ENCODE measurements around the gene ACP7. TPM values are rescaled to one million over a fixed set of nuclear protein-coding genes. Genes with fewer than 3 reads are reported as not detected.
"Not testable (repeated sequence)": the region's sequence is repeated elsewhere in the genome, so short reads cannot be mapped to it uniquely, and the experiment has no call there.

The ACP7 gene
- total RNA-seq, 1 donor from 2014 or later, result not detected

DNA sequence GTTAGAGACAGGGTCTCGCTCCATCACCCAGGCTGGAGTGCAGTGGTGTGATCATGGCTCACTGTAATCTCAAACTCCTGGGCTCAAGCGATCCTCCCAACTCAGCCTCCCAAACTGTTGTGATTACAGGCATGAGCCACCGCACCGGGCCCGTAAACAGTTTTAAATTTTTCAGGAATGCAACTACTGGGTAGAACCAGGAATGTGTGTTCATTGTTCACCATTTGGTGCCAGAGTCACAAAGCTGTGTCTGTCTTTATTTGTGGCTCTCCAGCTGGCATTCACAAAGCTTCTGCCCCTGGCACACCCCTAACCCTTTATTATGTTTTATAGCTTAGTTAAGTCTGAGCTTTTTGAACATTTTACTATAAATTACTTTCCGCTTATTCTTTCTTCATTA, 19.8 kb upstream of the ACP7 start:
- H3K9me3 Mint-ChIP-seq, result no peaks in the 10 kb centered on the region

GRCh38 chr19:39065928-39066327, 18.2 kb upstream of the ACP7 start:
- Mint-ChIP-seq H3K9me3 (no peaks in the 10 kb centered on the region), H3K27me3 (peaks cover 3% of the 10 kb centered on the region), H3K4me1 (peaks cover 6% of the 10 kb centered on the region), H3K4me3 (no peak overlapping the region), H3K36me3 (ENCODE audit: low read depth) (no peaks in the 10 kb centered on the region), H3K27ac (no peak overlapping the region)
- DNase-seq, result no peak
- intact Hi-C loops (cut with micrococcal nuclease), result no loop called here

More for the DNA sequence above, 19.8 kb upstream of the ACP7 start:
- no peak overlapping the region for H3K4me3 Mint-ChIP-seq
- H3K36me3 Mint-ChIP-seq (ENCODE audit: low read depth), result no peaks in the 10 kb centered on the region
- DNase-seq, result no peak
- intact Hi-C loops (cut with micrococcal nuclease), result no loop called here
- peaks cover 3% of the 10 kb centered on the region for H3K27me3 Mint-ChIP-seq
- no peak overlapping the region for H3K27ac Mint-ChIP-seq
- H3K4me1 Mint-ChIP-seq, result peaks cover 6% of the 10 kb centered on the region

GRCh38 chr19:39067104-39067503, 17.1 kb upstream of the ACP7 start:
- Mint-ChIP-seq H3K27me3 (peaks cover 3% of the 10 kb centered on the region), H3K27ac (no peak overlapping the region), H3K36me3 (ENCODE audit: low read depth) (no peaks in the 10 kb centered on the region), H3K9me3 (no peaks in the 10 kb centered on the region), H3K4me1 (no peaks in the 10 kb centered on the region), H3K4me3 (no peak overlapping the region)
- no peak for DNase-seq
- intact Hi-C loops (cut with micrococcal nuclease), result no loop called here

DNA sequence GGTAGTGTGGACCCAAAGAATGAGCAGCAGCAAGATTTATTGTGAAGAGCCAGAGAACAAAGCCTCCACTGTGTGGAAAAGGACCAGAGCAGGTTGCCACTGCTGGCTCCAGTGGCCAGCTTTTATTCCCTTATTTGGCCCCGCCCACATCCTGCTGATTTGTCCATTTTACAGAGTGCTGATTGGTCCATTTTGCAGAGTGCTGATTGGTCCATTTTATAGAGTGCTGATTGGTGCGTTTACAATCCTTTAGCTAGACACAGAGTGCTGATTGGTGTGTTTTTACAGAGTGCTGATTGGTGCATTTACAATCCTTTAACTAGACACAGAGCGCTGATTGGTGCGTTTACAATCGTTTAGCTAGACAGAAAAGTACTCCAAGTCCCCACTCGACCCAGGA, 15.9 kb upstream of the ACP7 start:
- H3K27ac Mint-ChIP-seq; DNase-seq; intact Hi-C loops (cut with micrococcal nuclease); H3K4me3 Mint-ChIP-seq; H3K4me1 Mint-ChIP-seq; H3K9me3 Mint-ChIP-seq; H3K27me3 Mint-ChIP-seq; H3K36me3 Mint-ChIP-seq (ENCODE audit: low read depth): not testable (repeated sequence)

DNA sequence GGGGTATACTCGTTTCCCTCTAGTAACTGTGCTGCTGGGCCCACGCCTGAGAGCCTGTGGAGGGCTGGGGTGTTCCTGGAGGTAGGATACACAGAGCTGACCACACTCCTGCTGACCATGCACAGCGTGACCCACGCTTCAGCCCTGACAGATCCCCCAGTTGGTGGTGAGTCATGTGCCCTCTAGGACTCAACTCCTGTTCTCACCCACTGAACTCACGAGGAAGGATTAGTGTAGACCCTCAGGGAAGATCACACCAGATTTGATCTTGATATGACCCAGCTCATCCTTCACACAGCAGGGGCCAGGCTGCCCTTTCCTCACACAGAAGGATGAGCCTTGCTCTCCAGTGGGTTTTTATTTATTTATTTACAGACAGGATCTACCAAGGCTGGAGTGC, 13.3 kb upstream of the ACP7 start:
- H3K27me3 Mint-ChIP-seq, result peaks cover 3% of the 10 kb centered on the region
- peaks cover 12% of the 10 kb centered on the region for H3K4me1 Mint-ChIP-seq
- no peak overlapping the region for H3K27ac Mint-ChIP-seq
- no peak overlapping the region for H3K4me3 Mint-ChIP-seq
- no peak for DNase-seq
- no peaks in the 10 kb centered on the region for H3K36me3 Mint-ChIP-seq (ENCODE audit: low read depth)
- no peaks in the 10 kb centered on the region for H3K9me3 Mint-ChIP-seq
- intact Hi-C loops (cut with micrococcal nuclease), result no loop called here

DNA sequence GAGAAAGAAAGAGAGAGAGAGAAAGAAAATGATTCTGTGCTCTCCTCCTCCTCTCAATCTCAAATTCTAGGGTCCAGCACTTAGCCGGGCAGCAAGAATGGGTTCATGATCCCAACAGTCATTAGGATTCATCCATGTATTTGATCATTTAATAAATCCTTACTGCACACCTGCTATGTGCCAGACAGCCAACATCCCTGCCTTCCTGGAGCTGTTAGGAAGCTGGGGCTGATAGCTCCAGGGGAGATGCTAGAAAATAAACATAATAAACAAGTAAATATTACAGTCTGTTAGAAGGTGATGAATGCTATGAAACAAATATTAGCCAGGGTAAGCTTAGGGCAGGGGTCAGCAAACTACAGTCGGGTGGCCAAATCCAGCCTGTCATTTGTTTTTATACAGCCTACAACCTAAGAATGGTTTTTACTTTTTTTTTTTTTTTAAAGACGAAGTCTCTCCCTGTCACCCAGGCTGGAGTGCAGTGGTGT, 9.9 kb upstream of the ACP7 start:
- Mint-ChIP-seq H3K9me3 (no peaks in the 10 kb centered on the region), H3K36me3 (ENCODE audit: low read depth) (no peaks in the 10 kb centered on the region), H3K27ac (no peak overlapping the region), H3K4me3 (no peak overlapping the region), H3K27me3 (no peaks in the 10 kb centered on the region), H3K4me1 (peaks cover 12% of the 10 kb centered on the region)
- DNase-seq, result no peak
- intact Hi-C loops (cut with micrococcal nuclease), result no loop called here

DNA sequence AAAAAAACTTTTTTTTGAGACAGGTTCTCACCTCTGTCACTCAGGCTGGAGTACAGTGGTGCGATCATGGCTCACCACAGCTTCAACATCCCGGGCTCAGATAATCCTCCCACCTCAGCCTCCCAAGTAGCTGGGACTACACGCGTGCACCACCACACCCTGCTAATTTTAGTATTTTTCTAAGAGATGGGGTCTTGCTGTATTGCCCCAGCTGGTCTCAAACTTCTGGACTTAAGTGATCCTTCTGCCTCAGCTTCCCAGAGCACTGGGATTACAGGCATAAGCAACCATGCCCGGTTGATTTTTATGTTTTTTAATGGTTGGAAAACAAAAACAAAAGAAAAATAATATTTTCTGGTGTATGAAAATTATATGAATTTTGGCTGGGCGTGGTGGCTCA, 9.2 kb upstream of the ACP7 start:
- Mint-ChIP-seq H3K4me3 (no peak overlapping the region), H3K9me3 (no peaks in the 10 kb centered on the region), H3K36me3 (ENCODE audit: low read depth) (no peaks in the 10 kb centered on the region), H3K27ac (no peak overlapping the region), H3K4me1 (peaks cover 12% of the 10 kb centered on the region), H3K27me3 (no peaks in the 10 kb centered on the region)
- intact Hi-C loops (cut with micrococcal nuclease), result no loop called here
- no peak for DNase-seq

- Mint-ChIP-seq H3K4me1 (peaks cover 11% of the 10 kb centered on the region), H3K9me3 (no peaks in the 10 kb centered on the region), H3K27me3 (peaks cover 11% of the 10 kb centered on the region), H3K27ac (no peak overlapping the region), H3K36me3 (ENCODE audit: low read depth) (no peaks in the 10 kb centered on the region), H3K4me3 (no peak overlapping the region)
- DNase-seq, result no peak
- intact Hi-C loops (cut with micrococcal nuclease), result no loop called here
These were observed 6.8 kb upstream of the ACP7 start for GRCh38 chr19:39077323-39077722.

DNA sequence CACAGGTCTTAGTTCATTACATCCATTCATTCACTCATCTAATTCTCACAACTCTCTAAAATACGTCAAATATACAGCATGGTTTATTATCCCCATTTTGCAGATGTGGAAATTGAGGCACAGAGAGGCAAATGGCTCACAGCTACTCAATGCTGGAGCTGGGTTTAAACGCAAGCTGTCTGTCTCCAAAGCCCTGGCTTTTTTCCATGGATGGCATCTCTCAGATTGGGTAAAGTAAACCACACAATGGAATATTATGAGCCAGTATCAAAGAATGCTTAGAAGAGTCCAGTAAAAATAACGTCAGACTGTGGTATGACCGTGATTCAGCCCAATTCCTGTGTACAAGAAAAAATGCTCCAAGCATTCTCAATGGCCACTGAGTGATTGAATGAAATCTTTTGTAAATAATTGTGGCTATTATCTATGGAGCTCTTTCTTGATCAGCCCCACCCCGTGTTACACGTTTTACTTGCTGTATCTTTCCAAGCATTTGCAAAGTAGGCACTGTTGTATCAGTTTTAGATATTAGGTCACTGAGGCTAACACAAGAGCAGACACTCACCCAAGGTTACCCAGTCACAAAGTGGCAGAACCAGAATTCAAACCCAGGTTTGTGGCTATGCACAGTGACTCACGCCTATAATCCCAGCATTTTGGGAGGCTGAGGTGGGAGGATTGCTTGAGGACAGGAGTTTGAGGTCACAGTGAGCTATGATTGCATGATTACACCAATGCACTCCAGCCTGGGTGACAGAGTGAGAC, 5.5 kb upstream of the ACP7 start:
- intact Hi-C loops (cut with micrococcal nuclease), result no loop called here
- H3K36me3 Mint-ChIP-seq (ENCODE audit: low read depth), result no peaks in the 10 kb centered on the region
- H3K9me3 Mint-ChIP-seq, result no peaks in the 10 kb centered on the region
- no peak overlapping the region for H3K4me3 Mint-ChIP-seq
- H3K27me3 Mint-ChIP-seq, result peaks cover 24% of the 10 kb centered on the region
- H3K27ac Mint-ChIP-seq, result no peak overlapping the region
- no peak for DNase-seq
- H3K4me1 Mint-ChIP-seq, result peaks cover 11% of the 10 kb centered on the region

- H3K9me3 Mint-ChIP-seq, result no peaks in the 10 kb centered on the region
- H3K4me1 Mint-ChIP-seq, result peaks cover 11% of the 10 kb centered on the region
- intact Hi-C loops (cut with micrococcal nuclease), result no loop called here
- no peak for DNase-seq
- H3K4me3 Mint-ChIP-seq, result no peak overlapping the region
- no peak overlapping the region for H3K27ac Mint-ChIP-seq
- H3K36me3 Mint-ChIP-seq (ENCODE audit: low read depth), result no peaks in the 10 kb centered on the region
- H3K27me3 Mint-ChIP-seq, result peaks cover 37% of the 10 kb centered on the region
These were observed 3.7 kb upstream of the ACP7 start for GRCh38 chr19:39080431-39080830.

GRCh38 chr19:39082167-39082566, 2.0 kb upstream of the ACP7 start:
- no peak overlapping the region for H3K27ac Mint-ChIP-seq
- intact Hi-C loops (cut with micrococcal nuclease), result no loop called here
- no peak for DNase-seq
- peaks cover 47% of the 10 kb centered on the region for H3K27me3 Mint-ChIP-seq
- H3K9me3 Mint-ChIP-seq, result no peaks in the 10 kb centered on the region
- H3K36me3 Mint-ChIP-seq (ENCODE audit: low read depth), result no peaks in the 10 kb centered on the region
- H3K4me3 Mint-ChIP-seq, result no peak overlapping the region
- peaks cover 11% of the 10 kb centered on the region for H3K4me1 Mint-ChIP-seq

GRCh38 chr19:39082745-39083598, 1.2 kb upstream of the ACP7 start:
- Mint-ChIP-seq H3K36me3 (ENCODE audit: low read depth) (no peaks in the 10 kb centered on the region), H3K9me3 (no peaks in the 10 kb centered on the region), H3K27ac (no peak overlapping the region), H3K4me3 (no peak overlapping the region), H3K27me3 (peaks cover 51% of the 10 kb centered on the region), H3K4me1 (peaks cover 11% of the 10 kb centered on the region)
- intact Hi-C loops (cut with micrococcal nuclease), result no loop called here
- no peak for DNase-seq

GRCh38 chr19:39083599-39083982, 577 bp upstream of the ACP7 start:
- no peak overlapping the region for H3K27ac Mint-ChIP-seq
- H3K36me3 Mint-ChIP-seq (ENCODE audit: low read depth), result no peaks in the 10 kb centered on the region
- peaks cover 11% of the 10 kb centered on the region for H3K4me1 Mint-ChIP-seq
- peaks cover 53% of the 10 kb centered on the region for H3K27me3 Mint-ChIP-seq
- H3K4me3 Mint-ChIP-seq, result peak overlapping the region; percentile 20
- intact Hi-C loops (cut with micrococcal nuclease), result no loop called here
- no peaks in the 10 kb centered on the region for H3K9me3 Mint-ChIP-seq
- no peak for DNase-seq

GRCh38 chr19:39084732-39085080, 538 bp downstream of the ACP7 start:
- DNase-seq, result no peak
- no peak overlapping the region for H3K4me3 Mint-ChIP-seq

More at GRCh38 chr19:39084732-39085080, 538 bp downstream of the ACP7 start:
- intact Hi-C loops (cut with micrococcal nuclease), result no loop called here
- no peak overlapping the region for H3K27ac Mint-ChIP-seq
- H3K36me3 Mint-ChIP-seq (ENCODE audit: low read depth), result no peaks in the 10 kb centered on the region
- no peaks in the 10 kb centered on the region for H3K9me3 Mint-ChIP-seq
- H3K27me3 Mint-ChIP-seq, result peaks cover 53% of the 10 kb centered on the region
- peaks cover 11% of the 10 kb centered on the region for H3K4me1 Mint-ChIP-seq
